IMR-90 (cell line): ENCODE data around the gene IL13. TPM values are rescaled to one million over a fixed set of nuclear protein-coding genes. Genes with fewer than 3 reads are reported as not detected.
"Not testable (repeated sequence)": the region's sequence is repeated elsewhere in the genome, so short reads cannot be mapped to it uniquely, and the experiment has no call there.

Experiments
- ATAC-seq: fragments of 200-7000 bp; cut with Tn5 transposase; 2 replicates; pipeline ENCODE4 v1.9.1; 2020; ENCODE audit warnings: low read depth, mild to moderate bottlenecking, moderate library complexity
- BruUV-seq: library from RNA; stranded (reverse); fragments of 400-500 nt; replicated peaks from 2 replicates; lab custom pipeline; 2021; lab: Mats Ljungman, UMichigan
- CTCF ChIA-PET: fragments of 300-600 bp; formaldehyde crosslinking; extraction: SDS; loops from one replicate; lab custom pipeline; 2021; ENCODE audit warnings: antibody characterized with exemption; lab: Yijun Ruan, JAX
- POLR2A ChIA-PET: fragments of 300-600 bp; sonication (Branson Sonifier 250); formaldehyde crosslinking; loops from one replicate; lab custom pipeline; 2022; ENCODE audit warnings: antibody characterized with exemption; ENCODE audit not compliant: unreplicated experiment; lab: Charles Lee
- DNase-seq: peaks from one replicate; pipeline ENCODE4 v3.0.0; 2013
- H2AFZ ChIP-seq: replicated peaks from 2 replicates; pipeline ENCODE3; 2013; ENCODE audit warnings: low read length, mild to moderate bottlenecking; ENCODE audit not compliant: poor library complexity
- H2AK5ac ChIP-seq: 2 replicates; pipeline ENCODE4 v1.6.1; 2013; ENCODE audit warnings: low read depth, low read length, inconsistent platforms
- H2AK9ac ChIP-seq: replicated peaks from 2 replicates; pipeline ENCODE3; 2013; ENCODE audit warnings: mild to moderate bottlenecking, low read depth, low read length, moderate library complexity; ENCODE audit not compliant: poor library complexity
- H2BK120ac ChIP-seq: 2 replicates; pipeline ENCODE4 v1.6.1; 2013; ENCODE audit warnings: low read depth, low read length, inconsistent platforms
- H2BK15ac ChIP-seq: 3 replicates; pipeline ENCODE4 v1.6.1; 2013; ENCODE audit warnings: low read depth, low read length, inconsistent platforms
- H2BK20ac ChIP-seq: 2 replicates; pipeline ENCODE4 v1.6.1; 2013; ENCODE audit warnings: low read depth, mild to moderate bottlenecking, inconsistent platforms, low read length, moderate library complexity
- H2BK5ac ChIP-seq: 2 replicates; pipeline ENCODE4 v1.6.1; 2013; ENCODE audit warnings: mild to moderate bottlenecking, low read depth, low read length, inconsistent platforms; ENCODE audit not compliant: poor library complexity, severe bottlenecking
- H3K14ac ChIP-seq: replicated peaks from 2 replicates; pipeline ENCODE4 v1.6.1; 2013; ENCODE audit warnings: low read depth, low read length, inconsistent platforms
- H3K18ac ChIP-seq: 2 replicates; pipeline ENCODE4 v1.6.1; 2013; ENCODE audit warnings: low read depth, low read length, control low read depth
- H3K23ac ChIP-seq: 2 replicates; pipeline ENCODE4 v1.6.1; 2013; ENCODE audit warnings: low read depth, low read length, inconsistent platforms
- H3K27ac ChIP-seq: 2 replicates; pipeline ENCODE4 v1.5.1; 2013; ENCODE audit warnings: mild to moderate bottlenecking, control low read depth, low read length; ENCODE audit not compliant: insufficient read depth
- H3K27me3 ChIP-seq: 2 replicates; pipeline ENCODE4 v1.6.1; 2013; ENCODE audit warnings: low read length; ENCODE audit not compliant: control insufficient read depth, insufficient read depth
- H3K36me3 ChIP-seq: 2 replicates; pipeline ENCODE4 v1.6.1; 2013; ENCODE audit warnings: low read length, mixed read lengths; ENCODE audit not compliant: control insufficient read depth, insufficient read depth
- H3K4ac ChIP-seq: 2 replicates; pipeline ENCODE4 v1.6.1; 2013; ENCODE audit warnings: low read depth, low read length, inconsistent platforms
- H3K4me1 ChIP-seq: 2 replicates; pipeline ENCODE4 v1.6.1; 2013; ENCODE audit warnings: low read length, mixed read lengths; ENCODE audit not compliant: control insufficient read depth, insufficient read depth
- H3K4me2 ChIP-seq: 2 replicates; pipeline ENCODE4 v1.6.1; 2013; ENCODE audit warnings: low read depth, mild to moderate bottlenecking, control low read depth, low read length, moderate library complexity
- H3K4me3 ChIP-seq: 2 replicates; pipeline ENCODE4 v1.5.1; 2013; ENCODE audit warnings: low read depth, mild to moderate bottlenecking, control low read depth, low read length, moderate library complexity; ENCODE audit not compliant: insufficient read depth
- H3K56ac ChIP-seq: 2 replicates; pipeline ENCODE4 v1.6.1; 2013; ENCODE audit warnings: low read length, inconsistent platforms; ENCODE audit not compliant: insufficient read depth; ENCODE audit errors: extremely low read depth
- H3K79me1 ChIP-seq, 2 experiments: 2 replicates each; pipeline ENCODE4 v1.6.1; 2013; ENCODE audit warnings: low read length in 2 of 2, inconsistent platforms in 1 of 2, low read depth in 1 of 2
- H3K9ac ChIP-seq: 2 replicates; pipeline ENCODE4 v1.6.1; 2013; ENCODE audit warnings: low read depth, low read length, control low read depth
- H3K9me1 ChIP-seq: 2 replicates; pipeline ENCODE4 v1.6.1; 2013; ENCODE audit warnings: low read length, inconsistent platforms; ENCODE audit not compliant: insufficient read depth
- H3K9me3 ChIP-seq: 2 replicates; pipeline ENCODE4 v1.6.1; 2013; ENCODE audit warnings: low read length; ENCODE audit not compliant: control insufficient read depth, insufficient read depth
- H4K20me1 ChIP-seq: 2 replicates; pipeline ENCODE4 v1.6.1; 2013; ENCODE audit warnings: low read length, inconsistent platforms; ENCODE audit not compliant: insufficient read depth
- H4K5ac ChIP-seq: 2 replicates; pipeline ENCODE4 v1.6.1; 2013; ENCODE audit warnings: mild to moderate bottlenecking, low read depth, low read length, control low read depth
- H4K8ac ChIP-seq, 2 experiments: 2 replicates each; pipeline ENCODE4 v1.6.1; 2013; ENCODE audit warnings: low read depth in 2 of 2, low read length in 2 of 2, control low read depth in 1 of 2, inconsistent platforms in 1 of 2
- H4K91ac ChIP-seq: 2 replicates; pipeline ENCODE4 v1.6.1; 2013; ENCODE audit warnings: low read depth, low read length, inconsistent platforms; ENCODE audit not compliant: insufficient read depth
- BHLHE40 ChIP-seq: fragments of 150-350 bp; IDR thresholded peaks from 2 replicates; pipeline ENCODE4 v1.6.1; 2016; ENCODE audit warnings: mild to moderate bottlenecking, low read depth, low read length
- POLR2A ChIP-seq: IDR thresholded peaks from 2 replicates; pipeline ENCODE4 v1.6.1; 2012; ENCODE audit warnings: mild to moderate bottlenecking, low read depth, low read length
- RAD21 ChIP-seq: IDR thresholded peaks from 2 replicates; pipeline ENCODE4 v1.6.1; 2012; ENCODE audit warnings: low read length, improper control_type of control experiment
- RCOR1 ChIP-seq: IDR thresholded peaks from 2 replicates; pipeline ENCODE4 v1.6.1; 2012; ENCODE audit warnings: mild to moderate bottlenecking, low read length, improper control_type of control experiment; ENCODE audit not compliant: insufficient replicate concordance
- RFX5 ChIP-seq: IDR thresholded peaks from 2 replicates; pipeline ENCODE4 v1.8.0; 2012; ENCODE audit warnings: low read depth, mild to moderate bottlenecking, low read length, moderate library complexity
- SMC3 ChIP-seq: fragments of 150-350 bp; IDR thresholded peaks from 2 replicates; pipeline ENCODE4 v1.6.1; 2016; ENCODE audit warnings: low read depth, mild to moderate bottlenecking, antibody characterized with exemption, low read length, moderate library complexity
- WGBS, 2 experiments: methylation state at CpG; one replicate each; pipeline versions ENCODE4 v1.1.5 to v1.1.7; 2013; ENCODE audit warnings: missing lambda C conversion rate in 2 of 2; ENCODE audit not compliant: insufficient read length in 1 of 2; ENCODE audit errors: extremely low coverage in 2 of 2; 5-methylcytosine and 5-hydroxymethylcytosine counted together
- dilution Hi-C: fragments of 300-500 bp; cut with HindIII; formaldehyde crosslinking; loops from one replicate; pipeline ENCODE4 v1.14.3; 2018; ENCODE audit warnings: low sequenced_read_pairs; ENCODE audit not compliant: unreplicated experiment
- in situ Hi-C: fragments of 300-500 bp; cut with MboI; formaldehyde crosslinking; loops from 3 replicates; pipeline ENCODE4 v1.14.3; 2019; ENCODE audit warnings: low sequenced_read_pairs, inconsistent platforms, mixed read lengths
- intact Hi-C: fragments of 100-400 bp; cut with micrococcal nuclease; formaldehyde crosslinking; loops from 2 replicates; pipeline ENCODE4 v1.10.0; 2022
- polyA plus RNA-seq, 3 experiments: library from polyadenylated mRNA; depleted of rRNA; stranded (reverse); fragments of >200 nt; gene quantifications; 2 replicates each; pipeline ENCODE4 v1.2.3, GENCODE V29; 2012; ENCODE audit warnings: low replicate concordance in 1 of 3
- total RNA-seq: library from RNA; depleted of rRNA; stranded (reverse); fragments of >200 nt; gene quantifications from 2 replicates; pipeline ENCODE4 v1.2.3, GENCODE V29; 2012
- TF ChIP-seq, protein P1 (sequence below): fragments of 150-350 bp; IDR thresholded peaks from 2 replicates; pipeline ENCODE4 v1.6.1; 2016; ENCODE audit warnings: low read depth, mild to moderate bottlenecking, low read length, moderate library complexity, borderline replicate concordance

IL13 gene
- total and polyA plus RNA-seq, 2 of the 4 experiments (the other 2 are of a cell fraction), result not detected

- Histone ChIP-seq H2BK20ac (no peak overlapping the region), H3K27ac (no peak overlapping the region), H2BK15ac (no peak overlapping the region), H4K5ac (no peak overlapping the region), H4K8ac (no peak overlapping the region), H2AFZ (no peak overlapping the region), H4K20me1 (no peaks in the 10 kb centered on the region), H3K4me3 (no peak overlapping the region), H3K14ac (no peak overlapping the region), H3K4me1 (no peaks in the 10 kb centered on the region), H3K36me3 (peaks cover 9% of the 10 kb centered on the region), H3K27me3 (no peaks in the 10 kb centered on the region), H2AK5ac (no peak overlapping the region), H3K56ac (no peak overlapping the region), H3K79me1 (no peaks in the 10 kb centered on the region), H3K4me2 (no peak overlapping the region), H3K9ac (no peak overlapping the region), H2BK120ac (no peak overlapping the region), H2BK5ac (no peak overlapping the region), H4K91ac (no peak overlapping the region), H3K4ac (no peak overlapping the region), H2AK9ac (no peak overlapping the region), H3K9me1 (no peaks in the 10 kb centered on the region), H3K23ac (no peak overlapping the region), H3K18ac (no peak overlapping the region), H3K9me3 (no peaks in the 10 kb centered on the region)
- TF ChIP-seq POLR2A, result no peak
- no peak for TF ChIP-seq RCOR1
- TF ChIP-seq RFX5, result no peak
- TF ChIP-seq BHLHE40, result no peak
- no peak for TF ChIP-seq RAD21
- TF ChIP-seq, protein P1, sequence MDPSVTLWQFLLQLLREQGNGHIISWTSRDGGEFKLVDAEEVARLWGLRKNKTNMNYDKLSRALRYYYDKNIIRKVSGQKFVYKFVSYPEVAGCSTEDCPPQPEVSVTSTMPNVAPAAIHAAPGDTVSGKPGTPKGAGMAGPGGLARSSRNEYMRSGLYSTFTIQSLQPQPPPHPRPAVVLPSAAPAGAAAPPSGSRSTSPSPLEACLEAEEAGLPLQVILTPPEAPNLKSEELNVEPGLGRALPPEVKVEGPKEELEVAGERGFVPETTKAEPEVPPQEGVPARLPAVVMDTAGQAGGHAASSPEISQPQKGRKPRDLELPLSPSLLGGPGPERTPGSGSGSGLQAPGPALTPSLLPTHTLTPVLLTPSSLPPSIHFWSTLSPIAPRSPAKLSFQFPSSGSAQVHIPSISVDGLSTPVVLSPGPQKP, result no peak
- no peak for TF ChIP-seq SMC3
- DNase-seq (no peak), ATAC-seq (no peak)
- intact Hi-C loops (no loop called here), dilution Hi-C loops (no loop called here), in situ Hi-C loops (no loop called here)
- no CpG with 5 or more reads among the region's 5 CpGs for WGBS, 2 experiments
- ChIA-PET CTCF (interaction anchor here (0.6 kb wide), 1 partner anchor 14 kb away, joined by 3 read pairs; no protein-coding TSS in a partner anchor), POLR2A (no interaction called here)
- BruUV-seq, result no TSS peak
Measured at GRCh38 chr5:132629230-132629944, 28.6 kb upstream of the IL13 start.

- H3K4ac ChIP-seq, result not testable (repeated sequence)
- intact Hi-C loops, result loop anchor here (5.0 kb wide), 1 partner anchor 41 kb away; no protein-coding TSS in a partner anchor
Measured at GRCh38 chr5:132633587-132633986, 24.4 kb upstream of the IL13 start.

More at GRCh38 chr5:132633587-132633986, 24.4 kb upstream of the IL13 start:
- H2AFZ ChIP-seq, H4K5ac ChIP-seq, in situ Hi-C loops, H2AK5ac ChIP-seq, H3K4me3 ChIP-seq, H3K18ac ChIP-seq, H2BK20ac ChIP-seq, H3K9me3 ChIP-seq, H2BK5ac ChIP-seq, H3K56ac ChIP-seq, H4K8ac ChIP-seq, H3K27ac ChIP-seq, H3K27me3 ChIP-seq, H3K4me2 ChIP-seq, H2BK120ac ChIP-seq, H2AK9ac ChIP-seq, H3K4me1 ChIP-seq, H3K14ac ChIP-seq, H4K20me1 ChIP-seq, H2BK15ac ChIP-seq, ATAC-seq, H3K23ac ChIP-seq, BruUV-seq, H3K9ac ChIP-seq, H3K9me1 ChIP-seq, DNase-seq, dilution Hi-C loops, H4K91ac ChIP-seq, H3K79me1 ChIP-seq, POLR2A ChIA-PET: not testable (repeated sequence)
- CTCF ChIA-PET, result interaction anchor here (0.6 to 0.7 kb wide), 2 partner anchors 62 to 128 kb away, joined by 3 read pairs; no protein-coding TSS in a partner anchor
- no CpG with 5 or more reads among the region's 4 CpGs for WGBS, 2 experiments
- H3K36me3 ChIP-seq, result peaks cover 20% of the 10 kb centered on the region
